Endothelial cell (in vitro differentiated cells): ENCODE data around the gene PHF2. TPM values are rescaled to one million over a fixed set of nuclear protein-coding genes. Genes with fewer than 3 reads are reported as not detected.

Experiments
- DNase-seq: peaks from one replicate; pipeline ENCODE4 v3.0.0; 2021; ENCODE audit warnings: low spot score
- H3K27ac Mint-ChIP-seq: one replicate; pipeline ENCODE4 v1.8.0; 2021; ENCODE audit warnings: mixed read lengths, inconsistent platforms; ENCODE audit not compliant: unreplicated experiment
- H3K27me3 Mint-ChIP-seq: one replicate; pipeline ENCODE4 v1.8.0; 2021; ENCODE audit warnings: mild to moderate bottlenecking, moderate library complexity, mixed read lengths, inconsistent platforms; ENCODE audit not compliant: unreplicated experiment
- H3K36me3 Mint-ChIP-seq: one replicate; pipeline ENCODE4 v1.8.0; 2021; ENCODE audit warnings: mild to moderate bottlenecking, low read depth, mixed read lengths, inconsistent platforms; ENCODE audit not compliant: unreplicated experiment
- H3K4me1 Mint-ChIP-seq: one replicate; pipeline ENCODE4 v1.8.0; 2021; ENCODE audit warnings: mild to moderate bottlenecking, mixed read lengths, inconsistent platforms; ENCODE audit not compliant: unreplicated experiment
- H3K4me3 Mint-ChIP-seq: one replicate; pipeline ENCODE4 v1.8.0; 2021; ENCODE audit warnings: mild to moderate bottlenecking, mixed read lengths, inconsistent platforms; ENCODE audit not compliant: unreplicated experiment
- H3K9me3 Mint-ChIP-seq: one replicate; pipeline ENCODE4 v1.8.0; 2021; ENCODE audit warnings: mixed read lengths, inconsistent platforms; ENCODE audit not compliant: unreplicated experiment
- CTCF ChIP-seq: fragments of 200-600 bp; sonication (generic); IDR thresholded peaks from one replicate; pipeline ENCODE4 v1.5.0; 2021; ENCODE audit warnings: antibody characterized with exemption; ENCODE audit not compliant: unreplicated experiment
- total RNA-seq: library from RNA; stranded (reverse); fragmentation: NEBNext Ultra II Directional; extraction: Animal tissue kit (Norgen Biotek cat#: 25700); gene quantifications from one replicate; pipeline ENCODE4 v1.2.1, GENCODE V29; 2021; ENCODE audit not compliant: unreplicated experiment

PHF2 gene
- total RNA-seq, 1 donor from 2014 or later: 20.9 TPM

- no peaks in the 10 kb centered on the region for H3K9me3 Mint-ChIP-seq
- peak overlapping the region; percentile 76 for H3K4me3 Mint-ChIP-seq
- DNase-seq: no peak
- H3K4me1 Mint-ChIP-seq: peaks cover 10% of the 10 kb centered on the region
- H3K36me3 Mint-ChIP-seq: peaks cover 24% of the 10 kb centered on the region
- TF ChIP-seq CTCF: no peak
- no peaks in the 10 kb centered on the region for H3K27me3 Mint-ChIP-seq
- H3K27ac Mint-ChIP-seq: peak overlapping the region; percentile 63
Observed at GRCh38 chr9:93567271-93567959, 9.0 kb upstream of the PHF2 start.

- peaks cover 2% of the 10 kb centered on the region for H3K27me3 Mint-ChIP-seq
- H3K4me1 Mint-ChIP-seq: peaks cover 10% of the 10 kb centered on the region
- no peaks in the 10 kb centered on the region for H3K9me3 Mint-ChIP-seq
- no peak overlapping the region for H3K27ac Mint-ChIP-seq
- no peak overlapping the region for H3K4me3 Mint-ChIP-seq
- no peak for TF ChIP-seq CTCF
- no peak for DNase-seq
- H3K36me3 Mint-ChIP-seq: peaks cover 26% of the 10 kb centered on the region
Observed at GRCh38 chr9:93568169-93568568, 8.2 kb upstream of the PHF2 start.

GRCh38 chr9:93569621-93570174 is 6.7 kb upstream of the PHF2 start:
- peaks cover 10% of the 10 kb centered on the region for H3K4me1 Mint-ChIP-seq
- H3K27me3 Mint-ChIP-seq: peaks cover 2% of the 10 kb centered on the region
- no peak overlapping the region for H3K4me3 Mint-ChIP-seq
- no peak for DNase-seq
- peaks cover 23% of the 10 kb centered on the region for H3K36me3 Mint-ChIP-seq
- no peak for TF ChIP-seq CTCF
- H3K27ac Mint-ChIP-seq: no peak overlapping the region
- no peaks in the 10 kb centered on the region for H3K9me3 Mint-ChIP-seq

- no peak for TF ChIP-seq CTCF
- Mint-ChIP-seq H3K27me3 (peaks cover 4% of the 10 kb centered on the region), H3K27ac (no peak overlapping the region), H3K36me3 (peaks cover 18% of the 10 kb centered on the region), H3K4me3 (no peak overlapping the region), H3K9me3 (no peaks in the 10 kb centered on the region), H3K4me1 (peaks cover 8% of the 10 kb centered on the region)
- DNase-seq: no peak
Observed at GRCh38 chr9:93572221-93572620, 4.2 kb upstream of the PHF2 start.
